Common myeloid progenitor, CD34-positive (primary cell): ENCODE data around the gene NKAIN2.

Source experiments
- CTCF ChIA-PET: fragments of 350-600 bp; sonication (Branson Sonifier 250); formaldehyde crosslinking; loops from one replicate; lab custom pipeline; 2021; ENCODE audit warnings: antibody characterized with exemption; lab: Charles Lee
- POLR2A ChIA-PET: fragments of 350-600 bp; sonication (Branson Sonifier 250); formaldehyde crosslinking; loops from one replicate; lab custom pipeline; 2021; ENCODE audit warnings: antibody characterized with exemption; lab: Charles Lee
- DNase-seq, 3 donors: peaks; one replicate each; pipeline versions ENCODE4 v3.0.0 to v3.0.0-alpha.2; 2013
- H3K27ac ChIP-seq, 2 experiments: 1 replicate in 1 of 2; 2 replicates in 1 of 2; pipeline ENCODE4 v1.7.0; 2013; ENCODE audit warnings: inconsistent platforms in 2 of 2, low read length in 2 of 2, mild to moderate bottlenecking in 2 of 2, low read depth in 1 of 2, moderate library complexity in 1 of 2; ENCODE audit not compliant: severe bottlenecking in 2 of 2, insufficient read depth in 1 of 2, poor library complexity in 1 of 2
- H3K27me3 ChIP-seq, 5 experiments: replicated peaks in 2 of 5; 1 replicate in 3 of 5; 2 replicates in 2 of 5; pipeline versions ENCODE4 v1.6.1 to v1.7.0; 2013; ENCODE audit warnings: low read length in 4 of 5, mild to moderate bottlenecking in 2 of 5, moderate library complexity in 2 of 5, inconsistent platforms in 1 of 5; ENCODE audit not compliant: insufficient read depth in 5 of 5, control insufficient read depth in 4 of 5
- H3K36me3 ChIP-seq, 4 experiments: 1 replicate in 2 of 4; 2 replicates in 2 of 4; pipeline versions ENCODE4 v1.6.1 to v1.7.0; 2013; ENCODE audit warnings: low read length in 3 of 4, control low read depth in 1 of 4, mild to moderate bottlenecking in 1 of 4; ENCODE audit not compliant: control insufficient read depth in 4 of 4, insufficient read depth in 4 of 4
- H3K4me1 ChIP-seq, 4 experiments: 1 replicate in 3 of 4; 2 replicates in 1 of 4; pipeline versions ENCODE4 v1.6.1 to v1.7.1; 2013; ENCODE audit warnings: low read length in 3 of 4, mild to moderate bottlenecking in 3 of 4, control low read depth in 1 of 4, inconsistent platforms in 1 of 4, moderate library complexity in 1 of 4; ENCODE audit not compliant: control insufficient read depth in 4 of 4, insufficient read depth in 4 of 4; ENCODE audit errors: control extremely low read depth in 1 of 4
- H3K4me3 ChIP-seq, 7 experiments: 1 replicate in 4 of 7; 2 replicates in 3 of 7; pipeline versions ENCODE4 v1.5.1 to v1.7.0; 2013; ENCODE audit warnings: mild to moderate bottlenecking in 7 of 7, low read length in 6 of 7, moderate library complexity in 6 of 7, inconsistent platforms in 2 of 7, low read depth in 2 of 7, control low read depth in 1 of 7; ENCODE audit not compliant: insufficient read depth in 4 of 7, control insufficient read depth in 1 of 7; ENCODE audit errors: extremely low read depth in 1 of 7
- H3K9me3 ChIP-seq, 5 experiments: 1 replicate in 4 of 5; 2 replicates in 1 of 5; pipeline versions ENCODE4 v1.6.1 to v1.7.1; 2013; ENCODE audit warnings: low read length in 4 of 5, mild to moderate bottlenecking in 2 of 5, inconsistent platforms in 1 of 5, low read depth in 1 of 5, moderate library complexity in 1 of 5; ENCODE audit not compliant: control insufficient read depth in 4 of 5, insufficient read depth in 2 of 5; ENCODE audit errors: control extremely low read depth in 1 of 5
- WGBS: methylation state at CpG from one replicate; pipeline ENCODE4 v1.1.5; 2013; ENCODE audit not compliant: insufficient coverage; 5-methylcytosine and 5-hydroxymethylcytosine counted together

NKAIN2 gene

GRCh38 chr6:123896869-123897268 lies 93.2 kb downstream of the NKAIN2 start:
- POLR2A ChIA-PET, result no interaction called here
- DNase-seq, result peak in 2 of 3 donors; percentile 39 to 56
- Histone ChIP-seq H3K4me1 (peaks cover 7 to 44% (median 17%) of the 10 kb centered on the region in 4 experiments), H3K4me3 (no peak overlapping the region), H3K27me3 (no peaks in the 10 kb centered on the region), H3K36me3 (peaks cover 0 to 3% (median 0%) of the 10 kb centered on the region in 4 experiments), H3K9me3 (peaks cover 0 to 3% (median 0%) of the 10 kb centered on the region in 5 experiments), H3K27ac (no peak overlapping the region)
- CTCF ChIA-PET, result interaction anchor here (1.3 to 1.5 kb wide), 2 partner anchors 16 to 18 kb away, joined by 3 to 4 read pairs; no protein-coding TSS in a partner anchor

- no peak for DNase-seq
- H3K4me3 ChIP-seq, result no peak overlapping the region
- ChIA-PET POLR2A (no interaction called here), CTCF (interaction anchor here (0.7 to 1.6 kb wide), 5 partner anchors 9 to 93 kb away, joined by 3 to 7 read pairs (median 3); no protein-coding TSS in a partner anchor)
- no peak overlapping the region for H3K27ac ChIP-seq
- H3K27me3 ChIP-seq, result no peaks in the 10 kb centered on the region
- WGBS, result 100% methylated on average over 1 of the region's 2 CpGs
- no peaks in the 10 kb centered on the region for H3K36me3 ChIP-seq
- peaks cover 7 to 54% (median 24%) of the 10 kb centered on the region in 4 experiments for H3K4me1 ChIP-seq
- H3K9me3 ChIP-seq, result no peaks in the 10 kb centered on the region
Observed at GRCh38 chr6:123897965-123898364, 94.3 kb downstream of the NKAIN2 start.

GRCh38 chr6:123898665-123899064 lies 95.0 kb downstream of the NKAIN2 start:
- POLR2A ChIA-PET, result no interaction called here
- DNase-seq, result peak in 2 of 3 donors; percentile 60 to 68
- 100% methylated on average over 1 of the region's 1 CpG for WGBS

GRCh38 chr6:123899745-123900144 lies 96.1 kb downstream of the NKAIN2 start:
- H3K27ac ChIP-seq, result no peak overlapping the region
- no peak for DNase-seq
- H3K27me3 ChIP-seq, result no peaks in the 10 kb centered on the region
- peaks cover 7 to 63% (median 25%) of the 10 kb centered on the region in 4 experiments for H3K4me1 ChIP-seq
- CTCF ChIA-PET, result no interaction called here
- no peaks in the 10 kb centered on the region for H3K9me3 ChIP-seq
- H3K4me3 ChIP-seq, result no peak overlapping the region
- POLR2A ChIA-PET, result no interaction called here
- WGBS, result 100% methylated on average over 4 of the region's 6 CpGs
- no peaks in the 10 kb centered on the region for H3K36me3 ChIP-seq

More at GRCh38 chr6:123898665-123899064, 95.0 kb downstream of the NKAIN2 start:
- Histone ChIP-seq H3K4me1 (peaks cover 7 to 61% (median 25%) of the 10 kb centered on the region in 4 experiments), H3K27ac (no peak overlapping the region), H3K9me3 (no peaks in the 10 kb centered on the region), H3K27me3 (no peaks in the 10 kb centered on the region), H3K36me3 (no peaks in the 10 kb centered on the region), H3K4me3 (no peak overlapping the region)
- CTCF ChIA-PET, result interaction anchor here (1.1 to 1.6 kb wide), 3 partner anchors 10 to 70 kb away, joined by 3 to 7 read pairs (median 3); no protein-coding TSS in a partner anchor

GRCh38 chr6:123901436-123901835 lies 97.8 kb downstream of the NKAIN2 start:
- H3K36me3 ChIP-seq, result peaks cover 0 to 5% (median 2%) of the 10 kb centered on the region in 4 experiments
- peaks cover 7 to 58% (median 25%) of the 10 kb centered on the region in 4 experiments for H3K4me1 ChIP-seq
- no peaks in the 10 kb centered on the region for H3K9me3 ChIP-seq
- H3K4me3 ChIP-seq, result peak overlapping the region in 1 of 7 experiments; percentile 19
- ChIA-PET CTCF (no interaction called here), POLR2A (no interaction called here)
- peak in 2 of 3 donors; percentile 40 to 51 for DNase-seq
- H3K27me3 ChIP-seq, result no peaks in the 10 kb centered on the region
- H3K27ac ChIP-seq, result peak overlapping the region in 1 of 2 experiments; percentile 41
- no CpG with 5 or more reads among the region's 2 CpGs for WGBS

GRCh38 chr6:123902738-123903313 lies 99.2 kb downstream of the NKAIN2 start:
- Histone ChIP-seq H3K9me3 (no peaks in the 10 kb centered on the region), H3K27ac (no peak overlapping the region), H3K4me3 (no peak overlapping the region), H3K4me1 (peaks cover 3 to 50% (median 19%) of the 10 kb centered on the region in 4 experiments), H3K36me3 (peaks cover 0 to 5% (median 2%) of the 10 kb centered on the region in 4 experiments), H3K27me3 (no peaks in the 10 kb centered on the region)
- ChIA-PET POLR2A (no interaction called here), CTCF (interaction anchor here (0.8 to 1.9 kb wide), 4 partner anchors 9 to 101 kb away, joined by 3 to 6 read pairs (median 4); no protein-coding TSS in a partner anchor)
- no peak for DNase-seq
- 100% methylated on average over 5 of the region's 6 CpGs for WGBS

GRCh38 chr6:123904228-123904627 lies 100.6 kb downstream of the NKAIN2 start:
- H3K36me3 ChIP-seq, result peaks cover 0 to 5% (median 2%) of the 10 kb centered on the region in 4 experiments
- 0% methylated on average over 1 of the region's 2 CpGs for WGBS
- CTCF ChIA-PET, result no interaction called here
- H3K27me3 ChIP-seq, result no peaks in the 10 kb centered on the region
- no peak overlapping the region for H3K27ac ChIP-seq
- POLR2A ChIA-PET, result no interaction called here
- H3K4me1 ChIP-seq, result peaks cover 3 to 49% (median 17%) of the 10 kb centered on the region in 4 experiments
- H3K9me3 ChIP-seq, result no peaks in the 10 kb centered on the region
- no peak overlapping the region for H3K4me3 ChIP-seq
- peak; percentile 45 to 89 (median 80) for DNase-seq
